H54 (cell line): ENCODE results near the gene PELI2.

ENCODE experiments used
- DNase-seq: peaks from one replicate; pipeline ENCODE4 v3.0.0; 2011; ENCODE audit warnings: low spot score, mixed read lengths; ENCODE audit not compliant: insufficient read length
- FAIRE-seq: peaks from 3 replicates; lab custom pipeline; 2011; peaks lifted over from hg19 to GRCh38; lab: Jason Lieb, UNC
- POLR2A ChIP-seq: IDR thresholded peaks from 2 replicates; pipeline ENCODE4 v1.6.1; 2011; ENCODE audit warnings: low read depth, mild to moderate bottlenecking, low read length

Gene PELI2

GRCh38 chr14:56182410-56182809 is 64.2 kb downstream of the PELI2 start:
- DNase-seq: no peak
- FAIRE-seq: no peak
- TF ChIP-seq POLR2A: no peak

GRCh38 chr14:56183631-56184157 is 65.5 kb downstream of the PELI2 start:
- TF ChIP-seq POLR2A: no peak
- DNase-seq (no peak), FAIRE-seq (no peak)

GRCh38 chr14:56185992-56186391 is 67.8 kb downstream of the PELI2 start:
- DNase-seq (no peak), FAIRE-seq (no peak)
- TF ChIP-seq POLR2A: no peak

GRCh38 chr14:56187736-56188135 is 69.5 kb downstream of the PELI2 start:
- no peak for TF ChIP-seq POLR2A
- FAIRE-seq: no peak
- DNase-seq: no peak

DNA sequence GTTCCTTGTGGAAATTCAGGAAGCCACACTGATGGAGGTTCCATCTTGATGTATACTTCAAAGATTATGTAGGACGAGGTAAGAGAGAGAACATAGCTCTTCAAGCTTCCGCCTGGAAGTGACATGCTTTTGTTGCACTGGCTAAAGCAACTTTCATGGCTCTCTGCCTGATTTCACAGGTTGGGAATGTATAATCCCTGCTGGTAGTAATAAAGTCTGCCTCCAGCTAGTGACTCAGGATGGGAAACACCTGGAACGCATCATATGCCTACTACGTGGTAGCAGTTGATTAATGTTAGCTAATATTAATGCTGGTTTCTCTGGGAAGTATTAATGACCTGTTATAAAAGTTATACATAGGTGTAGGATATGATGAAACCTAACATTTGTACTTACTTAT is 71.1 kb downstream of the PELI2 start:
- FAIRE-seq (no peak), DNase-seq (no peak)
- no peak for TF ChIP-seq POLR2A

DNA sequence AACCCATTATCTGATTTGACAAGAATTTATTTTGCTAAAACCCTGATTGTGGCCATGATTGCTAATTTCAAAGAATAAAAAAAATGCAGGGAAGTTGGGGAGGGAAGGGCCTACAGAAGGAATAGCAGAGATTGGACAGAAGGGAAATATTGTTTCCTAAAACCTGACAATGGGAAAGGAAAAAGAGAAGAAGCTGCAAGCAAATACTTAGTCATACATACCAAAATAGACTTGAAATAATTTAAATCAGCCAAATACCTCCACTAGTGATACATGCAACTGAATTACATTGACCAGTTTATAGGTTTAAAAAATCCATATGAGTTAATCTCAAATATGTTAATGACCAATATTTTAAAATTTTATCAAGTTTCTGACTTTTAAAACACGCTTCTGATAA is 75.1 kb downstream of the PELI2 start:
- FAIRE-seq (no peak), DNase-seq (no peak)
- no peak for TF ChIP-seq POLR2A

DNA sequence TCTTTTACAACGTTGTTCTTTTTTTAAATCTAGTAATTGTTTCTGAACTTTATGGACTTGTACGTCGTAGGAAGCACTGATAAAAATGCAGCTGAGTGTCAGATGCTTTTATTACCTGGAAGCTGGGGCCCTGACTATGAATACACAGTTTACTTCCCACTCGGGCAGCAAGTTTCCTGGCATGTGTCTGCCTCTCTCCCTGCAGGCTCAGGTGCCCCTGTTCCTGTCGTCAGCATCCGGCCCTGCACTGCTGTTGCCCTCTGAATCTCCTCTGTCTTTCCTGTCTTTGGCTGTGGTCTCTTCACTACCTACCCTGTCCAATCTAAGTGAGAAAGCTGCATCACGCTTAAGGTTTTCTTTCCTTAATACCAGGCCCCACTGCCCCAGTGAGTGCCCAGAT is 75.8 kb downstream of the PELI2 start:
- DNase-seq (no peak), FAIRE-seq (no peak)
- TF ChIP-seq POLR2A: no peak

GRCh38 chr14:56195223-56195622 is 77.0 kb downstream of the PELI2 start:
- no peak for FAIRE-seq
- DNase-seq: no peak
- no peak for TF ChIP-seq POLR2A

DNA sequence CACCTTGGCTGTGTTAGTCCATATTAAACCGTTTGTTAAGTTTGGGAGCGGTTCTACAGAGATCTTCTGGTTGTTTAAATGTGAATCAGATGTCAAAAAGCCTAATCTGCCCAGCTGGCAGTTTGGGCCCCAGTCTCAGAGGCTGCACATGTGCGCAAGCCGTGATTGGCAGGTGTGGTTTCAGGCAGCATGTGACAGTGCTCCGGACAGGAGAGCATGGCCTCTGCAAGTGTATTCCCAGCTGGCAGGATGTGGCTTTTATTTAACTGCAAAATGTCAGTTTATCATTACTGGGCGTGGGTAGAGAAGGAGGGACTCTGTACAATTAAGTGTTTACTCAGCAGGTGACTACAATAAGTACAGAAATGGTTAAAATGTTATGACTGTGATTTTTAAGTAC is 77.5 kb downstream of the PELI2 start:
- no peak for FAIRE-seq
- DNase-seq: no peak
- TF ChIP-seq POLR2A: no peak

GRCh38 chr14:56196274-56196673 is 78.1 kb downstream of the PELI2 start:
- TF ChIP-seq POLR2A: no peak
- DNase-seq (no peak), FAIRE-seq (no peak)

DNA sequence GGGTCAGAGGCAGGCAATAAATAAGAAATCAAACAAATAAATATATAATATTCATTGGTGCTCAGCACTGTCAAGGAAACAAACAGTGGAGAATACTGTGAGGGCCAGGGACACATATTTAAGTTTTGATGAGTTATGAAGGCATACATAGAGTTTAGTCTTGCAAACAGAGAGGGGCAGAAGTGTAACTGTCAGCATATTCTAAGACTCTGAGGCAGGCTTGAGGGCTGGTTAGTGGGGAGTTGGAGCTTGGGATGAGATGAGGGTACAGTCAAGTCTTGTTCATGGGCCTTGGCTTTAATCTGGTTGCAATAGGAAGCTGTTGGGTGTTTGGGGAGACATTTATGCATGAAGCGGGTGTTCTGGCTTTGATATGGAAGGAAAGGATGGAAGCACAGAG is 78.9 kb downstream of the PELI2 start:
- FAIRE-seq (no peak), DNase-seq (no peak)
- TF ChIP-seq POLR2A: no peak

DNA sequence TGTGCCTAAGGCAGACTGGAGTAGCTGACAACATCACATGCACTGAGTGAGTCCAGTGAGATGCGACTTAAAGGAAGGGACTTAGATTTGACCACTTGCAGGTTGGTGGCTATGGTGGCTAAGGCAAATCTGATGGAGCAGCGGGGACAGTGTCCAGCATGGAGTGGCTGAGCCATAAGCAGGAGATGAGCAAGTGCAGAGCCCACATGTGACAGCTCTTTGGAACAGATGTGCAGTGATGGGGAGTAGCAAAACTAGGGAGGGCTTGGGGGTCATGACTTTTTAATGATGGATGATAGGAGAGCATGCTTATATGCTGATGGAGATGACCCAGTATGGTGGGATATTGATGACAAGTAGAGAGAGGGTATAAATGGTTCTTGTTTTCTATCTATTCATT is 80.2 kb downstream of the PELI2 start:
- no peak for TF ChIP-seq POLR2A
- no peak for FAIRE-seq
- DNase-seq: no peak

DNA sequence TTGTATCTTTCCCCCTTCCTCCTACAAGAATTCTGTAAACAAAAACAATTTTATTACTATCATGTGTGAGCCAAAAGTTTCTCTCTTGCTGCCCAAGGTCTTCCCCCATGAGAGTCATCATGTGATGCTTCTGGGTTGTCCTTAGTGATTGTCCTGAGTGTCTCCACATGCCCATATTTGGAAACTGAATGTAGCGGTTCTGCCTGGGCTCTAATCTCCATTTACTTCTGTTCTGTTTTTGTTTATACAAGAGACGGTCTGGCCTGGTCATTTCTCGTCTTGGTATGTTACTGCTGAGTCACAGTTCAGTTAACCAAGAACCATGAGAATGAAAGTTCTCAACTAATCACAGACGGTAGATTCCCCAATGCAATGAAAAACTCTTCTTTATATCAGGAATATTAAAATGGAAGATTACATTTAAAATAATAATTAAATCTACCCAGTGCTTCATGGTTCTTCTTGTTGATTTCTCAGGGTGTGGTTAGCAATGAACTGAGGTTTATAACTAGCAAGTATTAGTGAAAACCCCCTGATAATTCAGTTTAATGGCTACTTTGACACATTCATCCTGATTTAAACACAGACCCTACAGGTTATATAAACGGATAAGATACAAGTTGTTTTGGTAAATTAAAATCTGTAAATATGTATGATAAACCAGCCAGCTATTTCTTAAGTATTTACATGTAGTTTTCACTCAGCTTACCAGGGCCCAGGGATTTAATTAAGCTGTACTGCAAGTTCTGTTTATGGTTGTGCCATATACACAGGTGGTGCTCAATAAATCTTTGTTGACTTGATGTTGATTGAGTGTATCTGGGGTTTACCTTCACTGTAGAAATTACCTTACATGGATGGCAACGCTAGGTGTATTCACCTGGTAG is 81.1 kb downstream of the PELI2 start:
- DNase-seq (peak; percentile 5), FAIRE-seq (no peak)
- TF ChIP-seq POLR2A: no peak

- no peak for TF ChIP-seq POLR2A
- no peak for FAIRE-seq
- no peak for DNase-seq
Observed at GRCh38 chr14:56199982-56200577, 81.9 kb downstream of the PELI2 start.
